Measurements from ENCODE around the gene REXO5. TPM values are rescaled to one million over a fixed set of nuclear protein-coding genes. Genes with fewer than 3 reads are reported as not detected.

REXO5 gene
- total RNA-seq, 1 experiment from 2014 or later, result 6.7 TPM

DNA sequence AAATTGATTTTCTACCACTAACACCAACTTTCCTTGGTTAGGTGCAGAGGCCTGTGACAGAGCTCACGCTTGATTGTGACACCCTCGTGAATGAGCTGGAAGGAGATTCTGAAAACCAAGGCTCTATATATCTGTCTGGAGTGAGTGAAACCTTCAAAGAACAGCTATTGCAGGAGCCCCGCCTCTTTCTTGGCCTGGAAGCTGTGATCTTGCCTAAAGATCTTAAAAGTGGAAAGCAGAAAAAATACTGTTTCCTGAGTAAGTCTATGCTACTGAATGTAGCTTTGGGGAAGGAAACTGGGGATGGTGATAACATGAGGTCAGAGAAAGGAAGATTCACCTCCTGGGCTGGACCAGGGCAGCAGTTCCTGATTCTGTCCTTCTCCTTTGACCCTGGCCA, 38.3 kb downstream of the REXO5 start:
- H3K27me3 Mint-ChIP-seq (ENCODE audit: low read depth), result no peaks in the 10 kb centered on the region
- no peak overlapping the region for H2AK5ac ChIP-seq (ENCODE audit: insufficient read length, low read length)
- H3K23ac ChIP-seq (ENCODE audit: insufficient read length, low read depth, low read length), result no peak overlapping the region
- H3T11ph ChIP-seq (ENCODE audit: low read length), result no peak overlapping the region
- H2BK120ac ChIP-seq (ENCODE audit: low read depth, low read length, poor library complexity, severe bottlenecking), result no peak overlapping the region
- no peak overlapping the region for H4K8ac ChIP-seq (replicated peaks; ENCODE audit: insufficient read length, low read depth, low read length)
- no peak overlapping the region for H3K27ac ChIP-seq (ENCODE audit: insufficient read length, low read depth, low read length)
- H3K18ac ChIP-seq (ENCODE audit: insufficient read length, low read depth, low read length), result no peak overlapping the region
- no peak overlapping the region for H3K4me3 Mint-ChIP-seq
- H3K4me1 Mint-ChIP-seq, result no peaks in the 10 kb centered on the region
- no peaks in the 10 kb centered on the region for H3K79me2 ChIP-seq (ENCODE audit: insufficient read depth, low read length)
- H3K14ac ChIP-seq (ENCODE audit: insufficient read depth, low read length), result no peak overlapping the region
- H3K9me3 ChIP-seq (ENCODE audit: control insufficient read depth, low read depth, low read length), result no peaks in the 10 kb centered on the region
- H3K27ac Mint-ChIP-seq, result peak overlapping the region in 1 of 3 experiments; percentile 60; a peak in 1 of 7 replicates
- TF ChIP-seq, protein P1, sequence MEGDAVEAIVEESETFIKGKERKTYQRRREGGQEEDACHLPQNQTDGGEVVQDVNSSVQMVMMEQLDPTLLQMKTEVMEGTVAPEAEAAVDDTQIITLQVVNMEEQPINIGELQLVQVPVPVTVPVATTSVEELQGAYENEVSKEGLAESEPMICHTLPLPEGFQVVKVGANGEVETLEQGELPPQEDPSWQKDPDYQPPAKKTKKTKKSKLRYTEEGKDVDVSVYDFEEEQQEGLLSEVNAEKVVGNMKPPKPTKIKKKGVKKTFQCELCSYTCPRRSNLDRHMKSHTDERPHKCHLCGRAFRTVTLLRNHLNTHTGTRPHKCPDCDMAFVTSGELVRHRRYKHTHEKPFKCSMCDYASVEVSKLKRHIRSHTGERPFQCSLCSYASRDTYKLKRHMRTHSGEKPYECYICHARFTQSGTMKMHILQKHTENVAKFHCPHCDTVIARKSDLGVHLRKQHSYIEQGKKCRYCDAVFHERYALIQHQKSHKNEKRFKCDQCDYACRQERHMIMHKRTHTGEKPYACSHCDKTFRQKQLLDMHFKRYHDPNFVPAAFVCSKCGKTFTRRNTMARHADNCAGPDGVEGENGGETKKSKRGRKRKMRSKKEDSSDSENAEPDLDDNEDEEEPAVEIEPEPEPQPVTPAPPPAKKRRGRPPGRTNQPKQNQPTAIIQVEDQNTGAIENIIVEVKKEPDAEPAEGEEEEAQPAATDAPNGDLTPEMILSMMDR (conservative IDR thresholded peaks at IDR 0.05), result no peak
- H3K4me2 ChIP-seq (ENCODE audit: insufficient read depth, insufficient read length, low read length), result no peak overlapping the region
- H3K4ac ChIP-seq (ENCODE audit: low read depth, low read length), result no peak overlapping the region
- no peak overlapping the region for H2BK15ac ChIP-seq (ENCODE audit: low read depth, low read length)
- H2BK5ac ChIP-seq (ENCODE audit: insufficient read length, low read length), result no peak overlapping the region
- H3K23me2 ChIP-seq (ENCODE audit: insufficient read length, low read depth, low read length, poor library complexity, severe bottlenecking), result no peaks in the 10 kb centered on the region
- H3K79me1 ChIP-seq (ENCODE audit: insufficient read depth, low read depth, low read length, poor library complexity, severe bottlenecking), result no peaks in the 10 kb centered on the region
- no peak for DNase-seq
- H3K36me3 Mint-ChIP-seq (ENCODE audit: insufficient read depth in 1 of 3, low read depth in 3 of 3), result peaks cover 6 to 41% (median 23%) of the 10 kb centered on the region in 3 experiments
- no peak overlapping the region for H4K91ac ChIP-seq (ENCODE audit: insufficient read length, low read depth, low read length)
- H2AFZ ChIP-seq (ENCODE audit: low read length), result no peak overlapping the region
- H4K5ac ChIP-seq (ENCODE audit: insufficient read length, low read depth, low read length), result no peak overlapping the region
- WGBS (ENCODE audit: extremely low coverage, insufficient read length, low lambda C conversion rate), result no CpG with 5 or more reads among the region's 3 CpGs
- H3K9ac ChIP-seq (ENCODE audit: extremely low read depth, insufficient read length, low read length), result no peak overlapping the region
- H4K20me1 ChIP-seq (ENCODE audit: control insufficient read depth, insufficient read depth, insufficient read length), result no peaks in the 10 kb centered on the region
- no peaks in the 10 kb centered on the region for H3K4me1 ChIP-seq (ENCODE audit: insufficient read depth, low read length)
- no peak overlapping the region for H3K56ac ChIP-seq (ENCODE audit: insufficient read length, low read depth, low read length)
- H2BK12ac ChIP-seq (ENCODE audit: insufficient read length, low read depth, low read length), result no peak overlapping the region
- H3K9me3 Mint-ChIP-seq, result no peaks in the 10 kb centered on the region
- no peaks in the 10 kb centered on the region for H3K27me3 ChIP-seq (ENCODE audit: insufficient read depth, low read length)
- H2BK20ac ChIP-seq (ENCODE audit: low read depth, low read length, poor library complexity, severe bottlenecking), result no peak overlapping the region

Measured in H9 (cell line).